HCT116 (cell line): ENCODE measurements around the gene ARRDC1.

Experiments used
- CTCF ChIP-seq, 3 experiments: fragments of 200-600 bp in 1 of 3; sonication (generic) in 1 of 3; IDR thresholded peaks in 2 of 3; conservative IDR thresholded peaks in 1 of 3; 2 replicates each; pipeline ENCODE4 v1.5.1; 2012 to 2017; ENCODE audit warnings: low read depth in 2 of 3, low read length in 2 of 3, antibody characterized with exemption in 1 of 3, borderline replicate concordance in 1 of 3, control low read depth in 1 of 3, mild to moderate bottlenecking in 1 of 3, mixed read lengths in 1 of 3, mixed run types in 1 of 3, moderate library complexity in 1 of 3; ENCODE audit not compliant: insufficient read depth in 1 of 3
- EGR1 ChIP-seq: IDR thresholded peaks from 2 replicates; pipeline ENCODE4 v1.6.1; 2012; ENCODE audit warnings: low read depth
- POLR2AphosphoS5 ChIP-seq: IDR thresholded peaks from 2 replicates; pipeline ENCODE4 v1.6.1; 2011; ENCODE audit warnings: mild to moderate bottlenecking, low read depth, low read length, moderate library complexity
- ZBTB33 ChIP-seq: IDR thresholded peaks from 2 replicates; pipeline ENCODE4 v1.6.1; 2011; ENCODE audit warnings: mild to moderate bottlenecking, low read length, moderate library complexity; ENCODE audit not compliant: insufficient replicate concordance; ENCODE audit errors: extremely low read depth

DNA sequence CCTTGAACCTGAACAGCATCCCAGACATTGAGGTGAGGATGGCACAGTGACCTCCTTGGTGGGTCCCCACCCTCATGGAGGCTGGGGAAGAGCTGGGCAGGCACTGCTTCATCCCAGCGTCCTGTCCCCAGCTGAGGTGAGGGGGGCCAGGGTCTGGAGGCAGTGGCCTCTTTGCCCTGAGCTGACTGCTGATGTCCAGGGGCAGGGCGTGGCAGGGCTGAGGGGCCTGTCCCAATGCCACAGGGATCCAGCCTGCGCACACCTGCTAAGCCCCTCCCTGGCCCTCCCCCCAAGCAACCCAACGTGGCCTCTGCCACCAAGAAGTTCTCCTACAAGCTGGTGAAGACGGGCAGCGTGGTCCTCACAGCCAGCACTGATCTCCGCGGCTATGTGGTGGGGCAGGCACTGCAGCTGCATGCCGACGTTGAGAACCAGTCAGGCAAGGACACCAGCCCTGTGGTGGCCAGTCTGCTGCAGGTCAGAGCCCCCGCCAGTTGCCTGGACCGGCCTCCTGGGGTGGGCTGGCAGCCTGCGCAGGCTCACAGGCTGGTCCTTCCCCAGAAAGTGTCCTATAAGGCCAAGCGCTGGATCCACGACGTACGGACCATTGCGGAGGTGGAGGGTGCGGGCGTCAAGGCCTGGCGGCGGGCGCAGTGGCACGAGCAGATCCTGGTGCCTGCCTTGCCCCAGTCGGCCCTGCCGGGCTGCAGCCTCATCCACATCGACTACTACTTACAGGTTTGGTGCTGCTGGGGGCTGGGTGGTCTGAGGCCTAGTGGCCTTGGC, 8.4 kb downstream of the ARRDC1 start:
- TF ChIP-seq ZBTB33 (no peak), EGR1 (no peak), CTCF (IDR thresholded peaks at IDR 0.05 in 2 of 3, conservative IDR thresholded peaks at IDR 0.05 in 1 of 3; ENCODE audit: borderline replicate concordance in 1 of 3, insufficient read depth in 1 of 3, low read depth in 2 of 3, low read length in 2 of 3) (no peak), POLR2AphosphoS5 (no peak; the same call in none of the 2 replicates)
